NCI-H446 (cell line): Measurements from ENCODE around the gene OR51V1.
"Not testable (repeated sequence)": the region's sequence is repeated elsewhere in the genome, so short reads cannot be mapped to it uniquely, and the experiment has no call there.

Experiments
- DNase-seq, 2 experiments: peaks; one replicate each; lab custom pipeline; 2025; lab: John Stamatoyannopoulos, UW

Gene OR51V1

DNA sequence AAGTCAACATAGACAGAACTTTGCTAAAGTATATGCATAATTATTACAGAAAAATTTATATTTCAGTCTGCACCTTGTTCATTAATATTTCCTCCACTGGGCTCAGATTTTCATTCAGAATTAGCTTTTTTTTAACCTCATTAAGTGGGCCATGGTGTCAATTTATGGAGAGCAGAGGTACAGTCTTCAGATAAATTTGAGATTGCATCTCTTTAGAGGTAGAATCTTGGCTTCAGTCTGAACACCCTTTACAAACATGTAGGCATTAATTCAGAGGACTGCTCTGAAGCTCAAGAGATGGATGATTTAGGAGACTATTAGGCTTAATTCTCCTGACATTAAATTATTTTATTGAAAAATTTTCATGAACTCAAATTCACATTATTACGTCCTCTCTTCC, 29.8 kb upstream of the OR51V1 start:
- no peak for DNase-seq

DNA sequence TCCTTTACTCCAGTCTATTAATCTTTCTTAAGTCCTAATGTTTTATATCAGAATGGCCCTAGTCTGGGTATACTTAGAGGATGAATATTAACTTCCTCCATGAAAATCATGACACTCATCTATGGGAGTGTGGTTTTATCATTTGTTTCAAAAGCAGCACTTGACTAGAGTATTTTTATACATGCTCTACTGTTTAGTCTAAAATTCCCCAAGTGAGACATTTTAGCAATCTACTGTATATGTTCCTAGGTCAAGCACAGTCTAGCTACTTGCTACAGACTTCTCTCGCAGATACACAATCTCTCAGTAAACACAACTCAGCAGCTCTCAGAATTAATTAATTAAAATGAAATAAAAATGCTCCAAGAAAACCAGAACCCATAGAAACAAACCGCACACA, 29.3 kb upstream of the OR51V1 start:
- DNase-seq = no peak

DNA sequence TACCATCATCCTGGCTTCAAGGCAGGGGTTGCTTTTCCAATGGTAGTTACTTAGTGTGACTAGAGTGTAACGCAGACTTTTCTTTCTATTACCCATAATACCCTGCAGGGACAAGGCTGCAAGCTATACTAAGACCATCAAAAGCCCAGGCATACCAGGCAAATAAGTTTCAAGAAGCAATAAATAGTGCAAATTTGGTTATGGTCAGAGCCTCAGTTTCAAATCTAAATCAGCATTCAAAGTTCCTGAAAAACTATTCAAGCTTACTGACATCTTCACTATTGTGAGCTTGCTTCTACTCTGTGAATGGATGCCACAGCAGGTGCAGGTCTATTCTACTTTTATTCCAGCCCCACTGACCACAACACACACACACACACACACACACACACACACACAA, 28.9 kb upstream of the OR51V1 start:
- DNase-seq = no peak

DNA sequence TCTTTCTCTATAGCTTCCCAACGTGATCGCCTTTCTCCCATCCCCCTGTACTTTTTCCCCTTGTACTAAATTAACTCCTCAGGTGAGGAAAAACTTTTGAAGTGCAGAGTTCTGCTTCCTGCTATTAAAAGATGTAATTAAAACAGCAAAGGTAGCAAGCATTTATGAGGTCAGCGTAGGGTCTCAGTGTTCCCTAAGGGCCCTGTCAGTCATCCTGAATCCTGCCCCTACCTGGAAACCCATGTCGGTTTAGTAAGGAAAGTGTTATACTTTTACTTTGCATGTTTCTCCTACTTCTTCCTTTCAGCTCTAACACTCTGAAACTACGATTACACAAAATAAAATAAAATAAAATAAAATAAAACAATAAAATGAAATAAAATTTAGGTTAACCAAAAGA, 27.6 kb upstream of the OR51V1 start:
- DNase-seq = no peak

DNA sequence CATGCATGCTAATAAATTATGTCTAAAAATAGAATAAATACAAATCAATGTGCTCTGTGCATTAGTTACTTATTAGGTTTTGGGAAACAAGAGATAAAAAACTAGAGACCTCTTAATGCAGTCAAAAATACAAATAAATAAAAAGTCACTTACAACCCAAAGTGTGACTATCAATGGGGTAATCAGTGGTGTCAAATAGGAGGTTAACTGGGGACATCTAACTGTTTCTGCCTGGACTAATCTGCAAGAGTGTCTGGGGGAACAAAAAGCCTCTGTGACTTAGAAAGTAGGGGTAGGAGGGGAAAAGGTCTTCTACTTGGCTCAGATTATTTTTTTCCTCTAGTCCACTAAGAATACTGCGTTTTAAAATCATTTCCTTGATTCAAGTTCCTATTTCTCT, 27.2 kb upstream of the OR51V1 start:
- DNase-seq = no peak

DNA sequence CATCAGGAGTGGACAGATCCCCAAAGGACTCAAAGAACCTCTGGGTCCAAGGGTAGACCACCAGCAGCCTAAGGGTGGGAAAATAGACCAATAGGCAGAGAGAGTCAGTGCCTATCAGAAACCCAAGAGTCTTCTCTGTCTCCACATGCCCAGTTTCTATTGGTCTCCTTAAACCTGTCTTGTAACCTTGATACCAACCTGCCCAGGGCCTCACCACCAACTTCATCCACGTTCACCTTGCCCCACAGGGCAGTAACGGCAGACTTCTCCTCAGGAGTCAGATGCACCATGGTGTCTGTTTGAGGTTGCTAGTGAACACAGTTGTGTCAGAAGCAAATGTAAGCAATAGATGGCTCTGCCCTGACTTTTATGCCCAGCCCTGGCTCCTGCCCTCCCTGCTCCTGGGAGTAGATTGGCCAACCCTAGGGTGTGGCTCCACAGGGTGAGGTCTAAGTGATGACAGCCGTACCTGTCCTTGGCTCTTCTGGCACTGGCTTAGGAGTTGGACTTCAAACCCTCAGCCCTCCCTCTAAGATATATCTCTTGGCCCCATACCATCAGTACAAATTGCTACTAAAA, 26.3 kb upstream of the OR51V1 start, which contains the start of gene HBB:
Gene HBB (minus strand): TSS at position 340 of the 579 bp plus-strand sequence. CDS start 50 bp downstream, at position 290.
- DNase-seq = no peak

DNA sequence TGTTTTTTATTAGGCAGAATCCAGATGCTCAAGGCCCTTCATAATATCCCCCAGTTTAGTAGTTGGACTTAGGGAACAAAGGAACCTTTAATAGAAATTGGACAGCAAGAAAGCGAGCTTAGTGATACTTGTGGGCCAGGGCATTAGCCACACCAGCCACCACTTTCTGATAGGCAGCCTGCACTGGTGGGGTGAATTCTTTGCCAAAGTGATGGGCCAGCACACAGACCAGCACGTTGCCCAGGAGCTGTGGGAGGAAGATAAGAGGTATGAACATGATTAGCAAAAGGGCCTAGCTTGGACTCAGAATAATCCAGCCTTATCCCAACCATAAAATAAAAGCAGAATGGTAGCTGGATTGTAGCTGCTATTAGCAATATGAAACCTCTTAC, 25.0 kb upstream of the OR51V1 start:
- no peak for DNase-seq

DNA sequence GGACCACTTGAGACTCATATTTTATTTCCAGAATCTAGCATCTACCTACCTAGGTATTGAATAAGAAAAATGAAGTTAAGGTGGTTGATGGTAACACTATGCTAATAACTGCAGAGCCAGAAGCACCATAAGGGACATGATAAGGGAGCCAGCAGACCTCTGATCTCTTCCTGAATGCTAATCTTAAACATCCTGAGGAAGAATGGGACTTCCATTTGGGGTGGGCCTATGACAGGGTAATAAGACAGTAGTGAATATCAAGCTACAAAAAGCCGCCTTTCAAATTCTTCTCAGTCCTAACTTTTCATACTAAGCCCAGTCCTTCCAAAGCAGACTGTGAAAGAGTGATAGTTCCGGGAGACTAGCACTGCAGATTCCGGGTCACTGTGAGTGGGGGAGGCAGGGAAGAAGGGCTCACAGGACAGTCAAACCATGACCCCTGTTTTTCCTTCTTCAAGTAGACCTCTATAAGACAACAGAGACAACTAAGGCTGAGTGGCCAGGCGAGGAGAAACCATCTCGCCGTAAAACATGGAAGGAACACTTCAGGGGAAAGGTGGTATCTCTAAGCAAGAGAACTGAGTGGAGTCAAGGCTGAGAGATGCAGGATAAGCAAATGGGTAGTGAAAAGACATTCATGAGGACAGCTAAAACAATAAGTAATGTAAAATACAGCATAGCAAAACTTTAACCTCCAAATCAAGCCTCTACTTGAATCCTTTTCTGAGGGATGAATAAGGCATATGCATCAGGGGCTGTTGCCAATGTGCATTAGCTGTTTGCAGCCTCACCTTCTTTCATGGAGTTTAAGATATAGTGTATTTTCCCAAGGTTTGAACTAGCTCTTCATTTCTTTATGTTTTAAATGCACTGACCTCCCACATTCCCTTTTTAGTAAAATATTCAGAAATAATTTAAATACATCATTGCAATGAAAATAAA, 24.3 kb upstream of the OR51V1 start:
- DNase-seq = no peak

DNA sequence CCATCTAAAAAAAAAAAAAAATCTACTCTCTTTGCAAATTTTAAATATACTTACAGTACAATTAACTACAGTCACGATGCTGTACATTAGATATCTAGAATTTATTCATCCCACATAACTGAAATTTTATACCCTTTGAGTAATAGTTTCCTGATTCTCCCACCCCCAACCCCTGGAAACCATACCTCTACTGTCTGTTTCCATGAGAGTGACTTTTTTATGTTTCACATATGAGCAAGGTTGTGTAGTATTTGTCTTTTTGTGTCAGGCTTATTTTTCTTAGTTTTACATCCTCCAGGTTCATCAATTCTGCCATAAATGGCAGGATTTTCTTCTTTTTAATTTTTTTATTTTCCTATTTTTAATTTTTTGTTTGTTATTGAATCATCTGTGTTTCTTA, 23.2 kb upstream of the OR51V1 start:
- DNase-seq = no peak

DNA sequence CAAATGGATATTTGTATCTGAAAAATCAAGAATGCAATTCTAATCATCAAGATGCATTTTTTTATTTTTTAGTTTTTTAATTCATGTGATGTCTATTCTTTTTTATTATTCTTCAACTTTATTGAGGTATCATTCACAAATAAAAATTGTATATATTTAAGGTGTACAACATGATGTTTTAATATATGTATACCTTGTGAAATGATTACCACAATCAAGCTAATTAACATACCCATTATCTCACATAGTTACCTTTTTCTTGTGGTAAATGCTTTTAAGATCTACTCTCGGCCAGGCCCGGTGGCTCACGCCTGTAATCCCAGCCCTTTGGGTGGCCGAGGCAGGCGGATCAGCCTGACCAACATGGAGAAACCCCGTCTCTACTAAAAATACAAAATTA, 22.7 kb upstream of the OR51V1 start:
- DNase-seq = no peak

DNA sequence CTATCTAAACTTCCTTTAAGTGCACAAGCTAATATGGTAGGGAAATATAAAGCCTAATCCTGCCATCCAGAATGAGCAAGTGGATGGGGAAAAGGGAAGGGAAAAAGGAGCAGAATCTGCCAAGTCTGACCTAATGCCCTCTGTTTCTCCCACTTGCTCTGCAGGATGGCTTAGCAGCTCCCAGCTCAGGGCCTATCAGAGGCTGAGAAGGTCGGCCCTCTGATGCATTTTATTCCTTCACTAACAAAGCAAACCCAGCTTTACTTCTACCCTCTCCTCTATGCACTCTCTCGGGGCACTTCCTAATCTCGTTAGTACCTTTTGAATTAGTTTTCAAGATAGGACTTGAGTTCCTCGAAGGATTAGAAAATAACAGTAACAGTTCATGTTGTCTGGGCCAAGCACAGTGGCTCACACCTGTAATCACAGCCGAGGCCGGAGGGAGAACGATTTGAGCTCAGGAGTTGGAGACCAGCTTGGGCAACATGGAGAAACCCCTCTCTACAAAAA, 9.9 kb upstream of the OR51V1 start:
- no peak for DNase-seq

DNA sequence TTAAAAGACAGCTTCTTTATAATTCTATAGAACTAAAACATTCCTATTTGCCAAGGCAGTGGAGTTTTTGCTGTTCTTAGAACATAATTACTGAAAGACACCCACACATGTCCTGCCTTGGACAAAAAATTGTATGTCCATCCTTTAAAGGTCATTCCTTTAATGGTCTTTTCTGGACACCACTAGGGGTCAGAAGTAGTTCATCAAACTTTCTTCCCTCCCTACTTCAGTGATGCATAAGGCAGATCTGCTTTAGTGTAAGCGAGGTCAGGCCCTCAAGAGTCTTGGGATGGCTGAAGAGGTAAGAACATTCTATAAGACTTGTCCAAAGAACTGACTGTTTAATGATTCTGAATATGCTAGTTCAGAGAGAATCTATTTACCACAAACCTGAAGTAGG, 4.3 kb upstream of the OR51V1 start:
- peak in 1 of 2 experiments; percentile 3 for DNase-seq

DNA sequence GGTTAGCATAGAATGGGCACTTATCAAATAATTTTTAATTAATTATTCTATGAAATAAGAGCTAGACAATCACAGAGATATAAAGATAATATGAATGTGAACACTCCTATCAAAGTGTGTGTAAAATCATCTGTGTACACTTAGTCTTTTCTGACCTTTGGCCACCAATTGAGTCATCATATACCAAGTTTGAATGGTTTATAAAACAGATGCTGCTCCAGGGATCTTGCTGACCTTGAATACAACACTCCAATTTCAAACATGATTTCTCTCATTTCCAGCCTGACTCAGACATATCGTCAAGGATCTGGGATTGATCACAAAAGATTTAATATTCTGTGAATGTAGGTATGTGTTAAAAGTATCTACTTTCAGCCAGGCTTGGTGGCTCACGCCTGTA, 2.9 kb upstream of the OR51V1 start:
- DNase-seq = no peak

DNA sequence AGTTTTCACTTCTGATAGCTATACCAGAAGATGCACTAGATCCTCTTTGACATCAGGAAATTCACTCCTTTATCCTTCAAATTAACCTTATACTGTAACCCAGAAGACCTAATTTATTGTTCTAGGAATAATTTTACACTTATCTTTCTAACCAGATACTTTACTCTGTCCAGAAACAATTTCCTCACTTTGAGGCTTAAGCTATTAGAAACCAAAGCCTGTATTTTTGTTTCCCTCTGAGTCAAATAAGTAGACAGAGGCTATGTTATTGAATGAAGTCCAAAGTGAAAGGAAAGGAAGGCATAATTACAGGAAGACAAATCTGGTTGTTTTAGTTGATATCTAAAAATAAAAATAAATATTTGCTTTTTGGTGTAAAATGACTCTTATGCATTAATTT, 2.2 kb downstream of the OR51V1 start:
- DNase-seq = no peak

DNA sequence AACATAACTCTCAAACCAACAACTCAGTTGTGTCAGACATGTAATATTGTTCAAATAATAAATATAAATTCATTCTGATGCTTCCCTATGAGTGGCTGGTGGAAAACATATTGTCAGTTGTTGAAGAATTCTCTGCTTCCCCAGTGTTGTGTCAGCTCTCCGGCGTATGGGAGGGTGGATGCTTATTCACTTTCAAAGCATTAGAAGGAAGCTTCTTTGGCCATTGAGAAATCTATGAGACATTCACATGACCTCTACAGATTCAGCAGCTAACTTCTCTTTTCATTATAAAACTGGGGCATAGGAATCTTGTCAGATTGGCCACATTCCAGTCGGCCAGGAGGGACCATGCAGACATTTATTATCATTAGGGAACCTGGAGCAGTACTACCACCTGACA, 2.9 kb downstream of the OR51V1 start:
- DNase-seq = no peak

DNA sequence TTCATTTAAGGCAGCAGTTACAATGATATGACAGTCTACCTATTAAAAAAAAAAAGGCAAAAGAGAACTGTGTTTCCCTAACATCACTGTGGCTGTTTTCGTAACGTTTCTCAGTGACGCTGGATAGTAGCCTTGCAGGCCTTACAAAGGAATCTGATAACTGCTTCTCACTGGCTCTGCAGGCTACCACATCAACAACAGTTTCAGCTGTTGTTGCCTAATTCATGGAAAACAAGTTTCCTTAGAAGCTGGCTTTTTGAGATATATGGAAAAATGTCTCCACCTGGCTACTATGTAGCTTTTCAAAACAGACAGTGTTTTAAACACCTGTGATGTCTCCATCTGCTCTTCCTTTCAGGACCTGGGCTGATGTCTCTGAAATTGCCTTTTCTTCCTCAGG, 3.8 kb downstream of the OR51V1 start:
- DNase-seq = no peak

DNA sequence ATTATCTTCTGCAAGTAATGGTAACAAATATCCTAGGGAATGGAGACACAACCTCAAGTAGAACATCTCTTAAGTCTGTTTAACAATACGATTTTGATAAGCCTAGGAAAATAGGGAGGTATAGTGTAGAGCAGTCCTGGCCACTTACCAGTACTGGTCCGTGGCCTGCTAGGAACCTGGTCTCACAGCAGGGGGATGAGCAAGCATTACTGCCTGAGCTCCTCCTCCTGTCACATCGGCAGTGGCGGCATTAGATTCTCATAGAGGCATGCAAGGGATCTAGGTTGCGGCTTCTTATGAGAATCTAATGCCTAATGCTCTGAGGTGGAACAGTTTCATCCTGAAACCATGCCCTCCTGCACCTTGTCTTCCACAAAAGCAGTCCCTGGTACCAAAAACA, 4.4 kb downstream of the OR51V1 start:
- DNase-seq = no peak

DNA sequence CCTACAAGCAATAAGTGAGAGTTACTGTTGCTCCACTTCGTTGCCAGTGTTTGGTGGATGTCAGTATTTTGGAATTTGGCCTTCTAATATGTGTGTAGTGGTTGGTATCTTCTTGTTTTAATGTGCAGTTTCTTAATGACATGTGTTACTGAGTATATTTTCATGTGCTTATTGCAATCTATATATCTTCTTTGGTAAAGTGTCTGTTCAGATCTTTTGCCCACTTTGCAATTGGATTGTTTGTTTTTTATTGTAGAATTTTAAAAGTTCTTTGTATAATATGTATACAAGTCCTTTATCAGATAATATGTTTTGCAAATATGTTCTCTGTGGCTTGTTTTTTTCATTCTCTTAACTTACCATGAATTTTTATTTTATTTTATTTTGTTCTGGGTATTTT, 7.7 kb downstream of the OR51V1 start:
- DNase-seq = no peak

DNA sequence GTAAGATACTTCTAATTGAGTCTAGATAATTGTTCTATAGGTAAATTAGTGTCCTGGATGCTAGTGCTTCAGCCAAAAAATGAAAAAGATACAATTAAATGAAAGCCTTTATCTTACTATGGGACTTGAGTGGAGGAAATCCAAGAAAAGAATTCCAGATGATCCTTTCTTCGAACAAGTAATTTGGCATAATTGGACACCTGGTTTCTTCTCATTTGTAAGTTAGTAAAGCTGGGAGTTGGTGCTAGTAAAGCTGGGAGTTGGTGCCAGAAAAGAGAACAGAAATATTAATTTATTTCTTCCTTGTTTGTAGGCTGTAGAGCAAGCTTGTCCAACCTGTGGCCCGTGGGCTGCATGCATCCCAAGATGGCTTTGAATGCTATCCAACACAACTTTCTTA, 12.3 kb downstream of the OR51V1 start:
- DNase-seq = no peak

DNA sequence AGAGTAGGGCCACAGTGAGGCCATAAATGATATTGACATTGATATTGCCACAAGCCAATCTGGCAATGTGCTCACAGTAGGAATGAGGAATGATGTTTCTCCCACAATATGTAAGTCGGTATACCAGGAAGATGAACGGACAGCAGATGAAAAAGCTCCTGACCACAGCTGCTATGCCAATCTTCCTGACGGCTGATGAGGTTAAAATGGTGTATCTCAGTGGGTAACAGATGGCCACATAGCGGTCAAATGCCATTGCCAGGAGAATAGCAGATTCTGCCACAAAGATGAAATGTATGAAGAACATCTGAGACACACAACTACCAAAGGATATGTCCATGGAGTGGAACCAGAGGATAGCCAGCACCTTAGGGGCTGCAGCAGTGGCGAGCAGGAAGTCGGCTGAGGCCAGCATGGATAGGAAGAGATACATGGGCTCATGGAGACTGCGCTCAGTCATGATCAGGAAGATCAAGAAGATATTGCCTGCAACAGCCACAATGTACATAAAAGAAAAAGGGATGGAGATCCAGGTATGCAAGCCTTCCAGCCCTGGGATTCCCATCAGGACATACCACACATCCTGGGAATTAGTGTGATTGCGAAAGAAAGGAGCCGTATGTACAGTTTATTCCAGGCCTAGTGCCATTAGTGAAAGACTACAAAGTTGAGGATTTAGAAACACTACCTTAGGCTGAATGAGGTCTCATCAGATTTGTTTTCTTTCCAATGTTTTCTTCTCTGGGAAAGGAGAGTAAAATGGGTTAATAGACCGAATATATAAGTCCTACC, 22.2 kb downstream of the OR51V1 start:
- DNase-seq = no peak

DNA sequence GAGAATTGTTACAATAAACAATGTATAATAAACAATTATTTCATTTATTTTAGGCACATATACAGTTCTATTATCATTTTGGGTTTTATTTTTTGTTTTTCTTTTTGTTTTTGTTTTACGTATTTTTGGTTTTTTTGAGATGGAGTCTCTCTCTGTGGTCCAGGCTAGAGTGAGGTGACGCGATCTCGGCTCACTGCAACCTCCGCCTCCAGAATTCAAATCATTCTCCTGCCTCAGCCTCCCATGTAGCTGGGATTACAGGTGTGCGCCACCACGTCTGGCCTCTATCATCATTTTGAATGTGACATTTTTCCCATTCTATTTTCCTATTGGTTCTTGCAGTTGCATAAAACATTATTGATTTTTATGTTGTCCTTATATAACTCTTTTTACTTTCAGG, 25.5 kb downstream of the OR51V1 start:
- DNase-seq = no peak

DNA sequence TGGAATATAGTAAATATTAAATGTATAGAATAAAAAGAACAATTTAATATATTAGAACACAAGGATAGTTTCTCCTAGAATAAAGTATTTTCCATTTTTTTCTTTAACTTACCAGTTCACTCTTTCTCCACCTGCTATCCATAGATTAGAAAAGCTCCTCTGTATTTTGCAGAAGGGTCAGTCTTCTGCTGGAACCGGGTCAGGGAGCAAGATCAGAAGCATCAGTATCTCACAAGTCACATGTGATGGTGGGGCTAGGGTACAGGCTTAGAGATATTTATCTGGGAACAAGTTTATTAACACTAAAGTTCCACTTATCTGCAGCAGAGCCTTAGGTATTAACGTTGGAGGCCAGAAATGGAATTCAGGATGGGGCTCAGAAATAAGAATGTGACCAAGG, 28.6 kb downstream of the OR51V1 start:
- DNase-seq = no peak

DNA sequence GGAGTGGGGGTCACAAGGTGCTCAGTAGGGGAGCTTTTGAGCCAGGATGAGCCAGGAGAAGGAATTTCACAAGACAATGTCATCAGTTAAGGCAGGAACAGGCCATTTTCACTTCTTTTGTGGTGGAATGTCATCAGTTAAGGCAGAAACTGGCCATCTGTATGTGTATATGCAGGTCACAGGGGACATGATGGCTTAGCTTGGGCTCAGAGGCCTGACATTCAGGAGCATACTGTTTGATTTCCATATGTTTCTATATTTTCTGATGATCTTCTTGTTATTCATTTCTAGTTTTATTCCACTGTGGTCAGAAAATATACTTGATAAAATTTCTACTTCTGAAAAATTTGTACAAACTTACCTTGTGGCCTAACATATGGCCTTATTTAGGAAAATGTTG, 34.6 kb downstream of the OR51V1 start:
- not testable (repeated sequence) for DNase-seq
